WTC11 (cell line): ENCODE measurements around the gene CD6. TPM values are rescaled to one million over a fixed set of nuclear protein-coding genes. Genes with fewer than 3 reads are reported as not detected.

ENCODE experiments used
- ATAC-seq: fragments of 200-7000 bp; cut with Tn5 transposase; 2 replicates; pipeline ENCODE4 v1.10.0; 2021; ENCODE audit warnings: mild to moderate bottlenecking, moderate library complexity
- CTCF ChIA-PET: fragments of 300-600 bp; sonication (Branson Sonifier 250); formaldehyde crosslinking; loops from one replicate; lab custom pipeline; 2021; ENCODE audit warnings: antibody characterized with exemption; lab: Charles Lee
- POLR2A ChIA-PET: fragments of 350-600 bp; sonication (Branson Sonifier 250); formaldehyde crosslinking; loops from one replicate; lab custom pipeline; 2021; ENCODE audit warnings: antibody characterized with exemption; lab: Charles Lee
- DNase-seq: peaks from one replicate; pipeline ENCODE4 v3.0.0; 2021; ENCODE audit warnings: low spot score
- H3K27ac Mint-ChIP-seq: 2 replicates; pipeline ENCODE4 v1.8.0; 2021; ENCODE audit warnings: mixed read lengths
- H3K27me3 Mint-ChIP-seq: 2 replicates; pipeline ENCODE4 v1.8.0; 2021; ENCODE audit warnings: low read depth, mild to moderate bottlenecking, moderate library complexity, mixed read lengths
- H3K36me3 Mint-ChIP-seq: 2 replicates; pipeline ENCODE4 v1.8.0; 2021; ENCODE audit warnings: mixed read lengths
- H3K4me1 Mint-ChIP-seq: 2 replicates; pipeline ENCODE4 v1.8.0; 2022; ENCODE audit warnings: mixed read lengths
- H3K4me3 Mint-ChIP-seq: 2 replicates; pipeline ENCODE4 v1.8.0; 2021; ENCODE audit warnings: mild to moderate bottlenecking, moderate library complexity, mixed read lengths
- H3K9me3 Mint-ChIP-seq: 2 replicates; pipeline ENCODE4 v1.8.0; 2021; ENCODE audit warnings: mixed read lengths
- ARID4B ChIP-seq: sonication (generic); formaldehyde crosslinking; IDR thresholded peaks from 2 replicates; pipeline ENCODE4 v1.8.0; 2023; ENCODE audit warnings: missing genetic modification reagents, mild to moderate bottlenecking, borderline replicate concordance
- ATF3 ChIP-seq: sonication (generic); formaldehyde crosslinking; conservative IDR thresholded peaks from 2 replicates; pipeline ENCODE4 v1.8.1; 2022; ENCODE audit warnings: mild to moderate bottlenecking, missing genetic modification reagents
- E2F1 ChIP-seq: sonication (generic); formaldehyde crosslinking; IDR thresholded peaks from 2 replicates; pipeline ENCODE4 v1.8.0; 2022; ENCODE audit warnings: mild to moderate bottlenecking, missing genetic modification reagents
- HMGXB4 ChIP-seq: sonication (generic); formaldehyde crosslinking; IDR thresholded peaks from 2 replicates; pipeline ENCODE4 v1.8.1; 2023; ENCODE audit warnings: mild to moderate bottlenecking, moderate library complexity, missing genetic modification reagents
- KAT7 ChIP-seq: sonication (generic); formaldehyde crosslinking; IDR thresholded peaks from 2 replicates; pipeline ENCODE4 v1.8.1; 2023; ENCODE audit warnings: missing genetic modification reagents, mild to moderate bottlenecking, borderline replicate concordance
- NFATC4 ChIP-seq: fragments of 250-450 bp; sonication (Bioruptor Pico); IDR thresholded peaks from 2 replicates; pipeline ENCODE4 v1.9.0; 2021; ENCODE audit warnings: mild to moderate bottlenecking
- PRRX2 ChIP-seq: fragments of 250-450 bp; sonication (Bioruptor Pico); IDR thresholded peaks from 2 replicates; pipeline ENCODE4 v1.8.0; 2021; ENCODE audit warnings: mild to moderate bottlenecking
- RELA ChIP-seq: sonication (generic); formaldehyde crosslinking; IDR thresholded peaks from 2 replicates; pipeline ENCODE4 v1.8.1; 2022; ENCODE audit warnings: missing genetic modification reagents, mild to moderate bottlenecking, borderline replicate concordance
- TP53 ChIP-seq: sonication (generic); formaldehyde crosslinking; IDR thresholded peaks from 2 replicates; pipeline ENCODE4 v1.8.1; 2023; ENCODE audit warnings: mild to moderate bottlenecking, missing genetic modification reagents
- ZNF263 ChIP-seq: sonication (generic); formaldehyde crosslinking; IDR thresholded peaks from 2 replicates; pipeline ENCODE4 v1.8.1; 2022; ENCODE audit warnings: low read depth, mild to moderate bottlenecking, moderate library complexity, missing genetic modification reagents
- ZNF423 ChIP-seq: fragments of 250-450 bp; sonication (Bioruptor Pico); IDR thresholded peaks from 2 replicates; pipeline ENCODE4 v2.1.2; 2022; ENCODE audit warnings: mild to moderate bottlenecking, moderate library complexity
- total RNA-seq: library from RNA; stranded (reverse); gene quantifications from 3 replicates; pipeline ENCODE4 v1.2.3, GENCODE V29; 2021
- TF ChIP-seq, protein P1 (sequence below): sonication (generic); formaldehyde crosslinking; IDR thresholded peaks from 2 replicates; pipeline ENCODE4 v1.8.1; 2023; ENCODE audit warnings: mild to moderate bottlenecking, missing genetic modification reagents
- TF ChIP-seq, protein P2 (sequence below): sonication (generic); formaldehyde crosslinking; conservative IDR thresholded peaks from 2 replicates; pipeline ENCODE4 v1.8.1; 2023; ENCODE audit warnings: mild to moderate bottlenecking, low read depth, missing genetic modification reagents, moderate library complexity
- TF ChIP-seq, protein P3 (sequence below): sonication (generic); formaldehyde crosslinking; IDR thresholded peaks from 2 replicates; pipeline ENCODE4 v1.8.1; 2023; ENCODE audit warnings: mild to moderate bottlenecking, missing genetic modification reagents, moderate library complexity
- TF ChIP-seq, protein P4 (sequence below): fragments of 250-450 bp; sonication (Bioruptor Pico); IDR thresholded peaks from 2 replicates; pipeline ENCODE4 v1.9.0; 2021; ENCODE audit warnings: moderate library complexity, mild to moderate bottlenecking, inconsistent platforms, borderline replicate concordance

Gene CD6
- total RNA-seq, 1 experiment from 2014 or later, result 1.0 TPM

DNA sequence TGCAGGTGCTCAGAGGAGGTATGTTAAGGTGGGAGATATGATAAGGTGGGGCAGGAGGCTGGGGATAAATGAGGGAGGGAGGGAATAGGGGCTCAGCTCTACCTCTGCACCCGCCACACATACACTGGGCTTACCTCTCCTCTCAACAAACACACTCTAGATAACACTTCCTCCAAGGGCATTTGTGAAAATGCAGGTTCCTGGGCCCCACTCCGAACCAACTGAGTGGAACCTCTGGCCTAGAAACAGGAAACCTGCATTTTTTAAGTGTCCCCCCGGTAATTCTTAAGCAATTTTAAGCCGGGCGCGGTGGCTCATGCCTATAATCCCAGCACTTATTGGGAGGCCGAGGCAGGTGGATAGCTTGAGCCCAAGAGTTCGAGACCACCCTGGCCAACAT lies 84.3 kb downstream of the CD6 start (continued):
- no peak for TF ChIP-seq ARID4B (CRISPR knock-in tag)

DNA sequence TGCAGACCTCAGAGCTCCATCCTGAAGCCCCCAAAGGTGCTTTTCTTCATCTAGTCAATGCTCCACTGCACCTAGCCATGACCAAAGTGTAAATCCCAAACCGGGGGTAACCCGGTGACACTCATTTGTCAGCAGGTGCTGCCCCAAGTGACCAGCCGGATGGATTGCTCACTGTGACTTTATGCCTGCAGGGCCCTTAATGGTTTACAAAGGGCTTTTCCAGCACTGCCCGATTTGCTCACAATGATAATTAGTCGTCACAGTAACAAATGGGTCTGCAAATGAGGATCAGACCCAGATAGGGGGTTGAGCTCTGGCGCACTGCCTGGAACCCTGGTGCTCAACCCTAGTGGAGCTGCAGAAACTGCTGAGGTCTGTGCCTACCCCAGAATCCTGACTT lies 85.1 kb downstream of the CD6 start:
- Mint-ChIP-seq H3K4me3 (no peak overlapping the region), H3K9me3 (no peaks in the 10 kb centered on the region)
- no peak for TF ChIP-seq TP53 (CRISPR knock-in tag)
- TF ChIP-seq, all 79 proteins: peak for 0
- peak; percentile 55 for ATAC-seq
- no peak for DNase-seq
- no peaks in the 10 kb centered on the region for H3K4me1 Mint-ChIP-seq
- ChIA-PET CTCF (interaction anchor here (1.4 kb wide), 1 partner anchor 15 kb away, joined by 5 read pairs; no protein-coding TSS in a partner anchor), POLR2A (no interaction called here)
- H3K36me3 Mint-ChIP-seq, result no peaks in the 10 kb centered on the region
- no peaks in the 10 kb centered on the region for H3K27me3 Mint-ChIP-seq
- H3K27ac Mint-ChIP-seq, result no peak overlapping the region

GRCh38 chr11:61056981-61057380 lies 85.5 kb downstream of the CD6 start:
- no peaks in the 10 kb centered on the region for H3K36me3 Mint-ChIP-seq
- POLR2A ChIA-PET, result no interaction called here
- CTCF ChIA-PET, result interaction anchor here (1.4 kb wide), 1 partner anchor 15 kb away, joined by 5 read pairs; no protein-coding TSS in a partner anchor
- H3K27me3 Mint-ChIP-seq, result no peaks in the 10 kb centered on the region
- no peaks in the 10 kb centered on the region for H3K4me1 Mint-ChIP-seq
- no peaks in the 10 kb centered on the region for H3K9me3 Mint-ChIP-seq
- no peak for DNase-seq
- ATAC-seq, result no peak
- H3K4me3 Mint-ChIP-seq, result no peak overlapping the region
- H3K27ac Mint-ChIP-seq, result no peak overlapping the region
- TF ChIP-seq, protein P1, sequence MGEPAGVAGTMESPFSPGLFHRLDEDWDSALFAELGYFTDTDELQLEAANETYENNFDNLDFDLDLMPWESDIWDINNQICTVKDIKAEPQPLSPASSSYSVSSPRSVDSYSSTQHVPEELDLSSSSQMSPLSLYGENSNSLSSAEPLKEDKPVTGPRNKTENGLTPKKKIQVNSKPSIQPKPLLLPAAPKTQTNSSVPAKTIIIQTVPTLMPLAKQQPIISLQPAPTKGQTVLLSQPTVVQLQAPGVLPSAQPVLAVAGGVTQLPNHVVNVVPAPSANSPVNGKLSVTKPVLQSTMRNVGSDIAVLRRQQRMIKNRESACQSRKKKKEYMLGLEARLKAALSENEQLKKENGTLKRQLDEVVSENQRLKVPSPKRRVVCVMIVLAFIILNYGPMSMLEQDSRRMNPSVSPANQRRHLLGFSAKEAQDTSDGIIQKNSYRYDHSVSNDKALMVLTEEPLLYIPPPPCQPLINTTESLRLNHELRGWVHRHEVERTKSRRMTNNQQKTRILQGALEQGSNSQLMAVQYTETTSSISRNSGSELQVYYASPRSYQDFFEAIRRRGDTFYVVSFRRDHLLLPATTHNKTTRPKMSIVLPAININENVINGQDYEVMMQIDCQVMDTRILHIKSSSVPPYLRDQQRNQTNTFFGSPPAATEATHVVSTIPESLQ (CRISPR knock-in tag), result no peak
- no peak for TF ChIP-seq RELA
- TF ChIP-seq, protein P2, sequence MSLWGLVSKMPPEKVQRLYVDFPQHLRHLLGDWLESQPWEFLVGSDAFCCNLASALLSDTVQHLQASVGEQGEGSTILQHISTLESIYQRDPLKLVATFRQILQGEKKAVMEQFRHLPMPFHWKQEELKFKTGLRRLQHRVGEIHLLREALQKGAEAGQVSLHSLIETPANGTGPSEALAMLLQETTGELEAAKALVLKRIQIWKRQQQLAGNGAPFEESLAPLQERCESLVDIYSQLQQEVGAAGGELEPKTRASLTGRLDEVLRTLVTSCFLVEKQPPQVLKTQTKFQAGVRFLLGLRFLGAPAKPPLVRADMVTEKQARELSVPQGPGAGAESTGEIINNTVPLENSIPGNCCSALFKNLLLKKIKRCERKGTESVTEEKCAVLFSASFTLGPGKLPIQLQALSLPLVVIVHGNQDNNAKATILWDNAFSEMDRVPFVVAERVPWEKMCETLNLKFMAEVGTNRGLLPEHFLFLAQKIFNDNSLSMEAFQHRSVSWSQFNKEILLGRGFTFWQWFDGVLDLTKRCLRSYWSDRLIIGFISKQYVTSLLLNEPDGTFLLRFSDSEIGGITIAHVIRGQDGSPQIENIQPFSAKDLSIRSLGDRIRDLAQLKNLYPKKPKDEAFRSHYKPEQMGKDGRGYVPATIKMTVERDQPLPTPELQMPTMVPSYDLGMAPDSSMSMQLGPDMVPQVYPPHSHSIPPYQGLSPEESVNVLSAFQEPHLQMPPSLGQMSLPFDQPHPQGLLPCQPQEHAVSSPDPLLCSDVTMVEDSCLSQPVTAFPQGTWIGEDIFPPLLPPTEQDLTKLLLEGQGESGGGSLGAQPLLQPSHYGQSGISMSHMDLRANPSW (CRISPR knock-in tag), result no peak
- TF ChIP-seq, protein P3, sequence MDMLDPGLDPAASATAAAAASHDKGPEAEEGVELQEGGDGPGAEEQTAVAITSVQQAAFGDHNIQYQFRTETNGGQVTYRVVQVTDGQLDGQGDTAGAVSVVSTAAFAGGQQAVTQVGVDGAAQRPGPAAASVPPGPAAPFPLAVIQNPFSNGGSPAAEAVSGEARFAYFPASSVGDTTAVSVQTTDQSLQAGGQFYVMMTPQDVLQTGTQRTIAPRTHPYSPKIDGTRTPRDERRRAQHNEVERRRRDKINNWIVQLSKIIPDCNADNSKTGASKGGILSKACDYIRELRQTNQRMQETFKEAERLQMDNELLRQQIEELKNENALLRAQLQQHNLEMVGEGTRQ (CRISPR knock-in tag), result no peak
- TF ChIP-seq NFATC4, result no peak
- TF ChIP-seq ZNF263 (CRISPR knock-in tag), result no peak
- TF ChIP-seq PRRX2 (CRISPR knock-in tag), result no peak
- TF ChIP-seq KAT7 (CRISPR knock-in tag), result no peak
- TF ChIP-seq HMGXB4 (CRISPR knock-in tag), result no peak
- no peak for TF ChIP-seq ZNF423 (CRISPR knock-in tag)
- no peak for TF ChIP-seq ATF3
- no peak for TF ChIP-seq E2F1
- TF ChIP-seq, protein P4, sequence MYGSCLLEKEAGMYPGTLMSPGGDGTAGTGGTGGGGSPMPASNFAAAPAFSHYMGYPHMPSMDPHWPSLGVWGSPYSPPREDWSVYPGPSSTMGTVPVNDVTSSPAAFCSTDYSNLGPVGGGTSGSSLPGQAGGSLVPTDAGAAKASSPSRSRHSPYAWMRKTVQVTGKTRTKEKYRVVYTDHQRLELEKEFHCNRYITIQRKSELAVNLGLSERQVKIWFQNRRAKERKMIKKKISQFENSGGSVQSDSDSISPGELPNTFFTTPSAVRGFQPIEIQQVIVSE (CRISPR knock-in tag), result no peak
